IMR-90 (cell line): ENCODE data around the gene NUDT4B. TPM values are rescaled to one million over a fixed set of nuclear protein-coding genes. Genes with fewer than 3 reads are reported as not detected.
A peak's percentile ranks its signal among the peaks of the same experiment; 100 is the strongest.
"Not testable (repeated sequence)": the region's sequence is repeated elsewhere in the genome, so short reads cannot be mapped to it uniquely, and the experiment has no call there.

ENCODE experiments used
- ATAC-seq: fragments of 200-7000 bp; cut with Tn5 transposase; 2 replicates; pipeline ENCODE4 v1.9.1; 2020; ENCODE audit warnings: low read depth, mild to moderate bottlenecking, moderate library complexity
- BruUV-seq: library from RNA; stranded (reverse); fragments of 400-500 nt; replicated peaks from 2 replicates; lab custom pipeline; 2021; lab: Mats Ljungman, UMichigan
- CTCF ChIA-PET: fragments of 300-600 bp; formaldehyde crosslinking; extraction: SDS; loops from one replicate; lab custom pipeline; 2021; ENCODE audit warnings: antibody characterized with exemption; lab: Yijun Ruan, JAX
- POLR2A ChIA-PET: fragments of 300-600 bp; sonication (Branson Sonifier 250); formaldehyde crosslinking; loops from one replicate; lab custom pipeline; 2022; ENCODE audit warnings: antibody characterized with exemption; ENCODE audit not compliant: unreplicated experiment; lab: Charles Lee
- DNase-seq: peaks from one replicate; pipeline ENCODE4 v3.0.0; 2013
- H2AFZ ChIP-seq: replicated peaks from 2 replicates; pipeline ENCODE3; 2013; ENCODE audit warnings: low read length, mild to moderate bottlenecking; ENCODE audit not compliant: poor library complexity
- H2AK5ac ChIP-seq: 2 replicates; pipeline ENCODE4 v1.6.1; 2013; ENCODE audit warnings: low read depth, low read length, inconsistent platforms
- H2AK9ac ChIP-seq: replicated peaks from 2 replicates; pipeline ENCODE3; 2013; ENCODE audit warnings: mild to moderate bottlenecking, low read depth, low read length, moderate library complexity; ENCODE audit not compliant: poor library complexity
- H2BK120ac ChIP-seq: 2 replicates; pipeline ENCODE4 v1.6.1; 2013; ENCODE audit warnings: low read depth, low read length, inconsistent platforms
- H2BK15ac ChIP-seq: 3 replicates; pipeline ENCODE4 v1.6.1; 2013; ENCODE audit warnings: low read depth, low read length, inconsistent platforms
- H2BK20ac ChIP-seq: 2 replicates; pipeline ENCODE4 v1.6.1; 2013; ENCODE audit warnings: low read depth, mild to moderate bottlenecking, inconsistent platforms, low read length, moderate library complexity
- H2BK5ac ChIP-seq: 2 replicates; pipeline ENCODE4 v1.6.1; 2013; ENCODE audit warnings: mild to moderate bottlenecking, low read depth, low read length, inconsistent platforms; ENCODE audit not compliant: poor library complexity, severe bottlenecking
- H3K14ac ChIP-seq: replicated peaks from 2 replicates; pipeline ENCODE4 v1.6.1; 2013; ENCODE audit warnings: low read depth, low read length, inconsistent platforms
- H3K18ac ChIP-seq: 2 replicates; pipeline ENCODE4 v1.6.1; 2013; ENCODE audit warnings: low read depth, low read length, control low read depth
- H3K23ac ChIP-seq: 2 replicates; pipeline ENCODE4 v1.6.1; 2013; ENCODE audit warnings: low read depth, low read length, inconsistent platforms
- H3K27ac ChIP-seq: 2 replicates; pipeline ENCODE4 v1.5.1; 2013; ENCODE audit warnings: mild to moderate bottlenecking, control low read depth, low read length; ENCODE audit not compliant: insufficient read depth
- H3K27me3 ChIP-seq: 2 replicates; pipeline ENCODE4 v1.6.1; 2013; ENCODE audit warnings: low read length; ENCODE audit not compliant: control insufficient read depth, insufficient read depth
- H3K36me3 ChIP-seq: 2 replicates; pipeline ENCODE4 v1.6.1; 2013; ENCODE audit warnings: low read length, mixed read lengths; ENCODE audit not compliant: control insufficient read depth, insufficient read depth
- H3K4ac ChIP-seq: 2 replicates; pipeline ENCODE4 v1.6.1; 2013; ENCODE audit warnings: low read depth, low read length, inconsistent platforms
- H3K4me1 ChIP-seq: 2 replicates; pipeline ENCODE4 v1.6.1; 2013; ENCODE audit warnings: low read length, mixed read lengths; ENCODE audit not compliant: control insufficient read depth, insufficient read depth
- H3K4me2 ChIP-seq: 2 replicates; pipeline ENCODE4 v1.6.1; 2013; ENCODE audit warnings: low read depth, mild to moderate bottlenecking, control low read depth, low read length, moderate library complexity
- H3K4me3 ChIP-seq: 2 replicates; pipeline ENCODE4 v1.5.1; 2013; ENCODE audit warnings: low read depth, mild to moderate bottlenecking, control low read depth, low read length, moderate library complexity; ENCODE audit not compliant: insufficient read depth
- H3K56ac ChIP-seq: 2 replicates; pipeline ENCODE4 v1.6.1; 2013; ENCODE audit warnings: low read length, inconsistent platforms; ENCODE audit not compliant: insufficient read depth; ENCODE audit errors: extremely low read depth
- H3K79me1 ChIP-seq, 2 experiments: 2 replicates each; pipeline ENCODE4 v1.6.1; 2013; ENCODE audit warnings: low read length in 2 of 2, inconsistent platforms in 1 of 2, low read depth in 1 of 2
- H3K9ac ChIP-seq: 2 replicates; pipeline ENCODE4 v1.6.1; 2013; ENCODE audit warnings: low read depth, low read length, control low read depth
- H3K9me1 ChIP-seq: 2 replicates; pipeline ENCODE4 v1.6.1; 2013; ENCODE audit warnings: low read length, inconsistent platforms; ENCODE audit not compliant: insufficient read depth
- H3K9me3 ChIP-seq: 2 replicates; pipeline ENCODE4 v1.6.1; 2013; ENCODE audit warnings: low read length; ENCODE audit not compliant: control insufficient read depth, insufficient read depth
- H4K20me1 ChIP-seq: 2 replicates; pipeline ENCODE4 v1.6.1; 2013; ENCODE audit warnings: low read length, inconsistent platforms; ENCODE audit not compliant: insufficient read depth
- H4K5ac ChIP-seq: 2 replicates; pipeline ENCODE4 v1.6.1; 2013; ENCODE audit warnings: mild to moderate bottlenecking, low read depth, low read length, control low read depth
- H4K8ac ChIP-seq, 2 experiments: 2 replicates each; pipeline ENCODE4 v1.6.1; 2013; ENCODE audit warnings: low read depth in 2 of 2, low read length in 2 of 2, control low read depth in 1 of 2, inconsistent platforms in 1 of 2
- H4K91ac ChIP-seq: 2 replicates; pipeline ENCODE4 v1.6.1; 2013; ENCODE audit warnings: low read depth, low read length, inconsistent platforms; ENCODE audit not compliant: insufficient read depth
- WGBS, 2 experiments: methylation state at CpG; one replicate each; pipeline versions ENCODE4 v1.1.5 to v1.1.7; 2013; ENCODE audit warnings: missing lambda C conversion rate in 2 of 2; ENCODE audit not compliant: insufficient read length in 1 of 2; ENCODE audit errors: extremely low coverage in 2 of 2; 5-methylcytosine and 5-hydroxymethylcytosine counted together
- dilution Hi-C: fragments of 300-500 bp; cut with HindIII; formaldehyde crosslinking; loops from one replicate; pipeline ENCODE4 v1.14.3; 2018; ENCODE audit warnings: low sequenced_read_pairs; ENCODE audit not compliant: unreplicated experiment
- in situ Hi-C: fragments of 300-500 bp; cut with MboI; formaldehyde crosslinking; loops from 3 replicates; pipeline ENCODE4 v1.14.3; 2019; ENCODE audit warnings: low sequenced_read_pairs, inconsistent platforms, mixed read lengths
- intact Hi-C: fragments of 100-400 bp; cut with micrococcal nuclease; formaldehyde crosslinking; loops from 2 replicates; pipeline ENCODE4 v1.10.0; 2022
- polyA plus RNA-seq, 3 experiments: library from polyadenylated mRNA; depleted of rRNA; stranded (reverse); fragments of >200 nt; gene quantifications; 2 replicates each; pipeline ENCODE4 v1.2.3, GENCODE V29; 2012; ENCODE audit warnings: low replicate concordance in 1 of 3
- total RNA-seq: library from RNA; depleted of rRNA; stranded (reverse); fragments of >200 nt; gene quantifications from 2 replicates; pipeline ENCODE4 v1.2.3, GENCODE V29; 2012

The NUDT4B gene
- total and polyA plus RNA-seq, 2 of the 4 experiments (the other 2 are of a cell fraction) = 10.6 to 19.9 TPM

GRCh38 chr1:148735538-148735937 lies 13.0 kb upstream of the NUDT4B start:
- in situ Hi-C loops, intact Hi-C loops: not testable (repeated sequence)

GRCh38 chr1:148738667-148739066 lies 9.9 kb upstream of the NUDT4B start:
- H4K20me1 ChIP-seq, H3K9me3 ChIP-seq, H3K4me2 ChIP-seq, DNase-seq, POLR2A ChIA-PET, H3K36me3 ChIP-seq, H2BK5ac ChIP-seq, H3K4me1 ChIP-seq, H3K9ac ChIP-seq, H4K8ac ChIP-seq, H3K4me3 ChIP-seq, H3K27ac ChIP-seq, H2AFZ ChIP-seq, H2BK120ac ChIP-seq, H2BK15ac ChIP-seq, in situ Hi-C loops, H2AK5ac ChIP-seq, H3K23ac ChIP-seq, H4K5ac ChIP-seq, H3K27me3 ChIP-seq, H3K79me1 ChIP-seq, intact Hi-C loops, BruUV-seq, H3K56ac ChIP-seq, CTCF ChIA-PET, H4K91ac ChIP-seq, dilution Hi-C loops, H3K9me1 ChIP-seq, H3K14ac ChIP-seq, H2AK9ac ChIP-seq, H2BK20ac ChIP-seq, ATAC-seq, H3K4ac ChIP-seq, H3K18ac ChIP-seq: not testable (repeated sequence)
- WGBS, 2 experiments = no CpG with 5 or more reads among the region's 6 CpGs

More at GRCh38 chr1:148735538-148735937, 13.0 kb upstream of the NUDT4B start:
- H3K9ac ChIP-seq, H3K9me3 ChIP-seq, H3K4ac ChIP-seq, H2BK20ac ChIP-seq, H2AK9ac ChIP-seq, H2BK15ac ChIP-seq, H3K4me1 ChIP-seq, BruUV-seq, CTCF ChIA-PET, dilution Hi-C loops, H4K8ac ChIP-seq, H3K9me1 ChIP-seq, H3K27ac ChIP-seq, H3K36me3 ChIP-seq, H2AK5ac ChIP-seq, H4K5ac ChIP-seq, H3K4me2 ChIP-seq, H3K27me3 ChIP-seq, DNase-seq, H2BK120ac ChIP-seq, H2AFZ ChIP-seq, H4K91ac ChIP-seq, H3K23ac ChIP-seq, H3K79me1 ChIP-seq, H2BK5ac ChIP-seq, H3K56ac ChIP-seq, H3K18ac ChIP-seq, H3K14ac ChIP-seq, H4K20me1 ChIP-seq, POLR2A ChIA-PET, H3K4me3 ChIP-seq: not testable (repeated sequence)
- ATAC-seq = peak; percentile 34
- WGBS, 2 experiments = no CpG with 5 or more reads among the region's 1 CpG
